ENCODE data around the gene VSTM2L.

VSTM2L gene

GRCh38 chr20:37879843-37880242, 23.1 kb upstream of the VSTM2L start:
- no peak for DNase-seq

GRCh38 chr20:37880726-37881591, 22.0 kb upstream of the VSTM2L start:
- DNase-seq, result no peak

- no peak for DNase-seq
Measured at GRCh38 chr20:37881601-37882343, 21.2 kb upstream of the VSTM2L start.

GRCh38 chr20:37882961-37883712, 19.8 kb upstream of the VSTM2L start:
- DNase-seq, result no peak

- DNase-seq, result no peak
Measured at GRCh38 chr20:37885042-37885441, 17.9 kb upstream of the VSTM2L start.

- no peak for DNase-seq
Measured at GRCh38 chr20:37885593-37886503, 17.1 kb upstream of the VSTM2L start.

GRCh38 chr20:37886851-37887297, 16.1 kb upstream of the VSTM2L start:
- no peak for DNase-seq

- DNase-seq, result no peak
Measured at GRCh38 chr20:37888641-37889040, 14.3 kb upstream of the VSTM2L start.

- DNase-seq, result no peak
Measured at GRCh38 chr20:37890108-37890507, 12.8 kb upstream of the VSTM2L start.

- no peak for DNase-seq
Measured at GRCh38 chr20:37890643-37891042, 12.3 kb upstream of the VSTM2L start.

- DNase-seq, result no peak
Measured at GRCh38 chr20:37892001-37892400, 10.9 kb upstream of the VSTM2L start.

GRCh38 chr20:37893566-37894241, 9.2 kb upstream of the VSTM2L start:
- no peak for DNase-seq

GRCh38 chr20:37894454-37894853, 8.5 kb upstream of the VSTM2L start:
- no peak for DNase-seq

- no peak for DNase-seq
Measured at GRCh38 chr20:37895166-37895565, 7.8 kb upstream of the VSTM2L start.

GRCh38 chr20:37896932-37897548, 5.9 kb upstream of the VSTM2L start:
- no peak for DNase-seq

GRCh38 chr20:37898233-37899104, 4.5 kb upstream of the VSTM2L start:
- DNase-seq, result no peak

GRCh38 chr20:37899105-37900045, 3.6 kb upstream of the VSTM2L start:
- no peak for DNase-seq

- no peak for DNase-seq
Measured at GRCh38 chr20:37901240-37901639, 1.7 kb upstream of the VSTM2L start.

Data from T-helper 1 cell (primary cell).